KMS-11 (cell line): ENCODE results near the gene KRT27.

Experiments used
- H2AFZ ChIP-seq: fragments of 200-600 bp; sonication (generic); 2 replicates; pipeline ENCODE4 v1.6.1; 2016; ENCODE audit warnings: antibody characterized with exemption, mixed run types, low read depth
- H3K27ac ChIP-seq: fragments of 200-600 bp; sonication (generic); 2 replicates; pipeline ENCODE4 v1.6.1; 2016; ENCODE audit warnings: mild to moderate bottlenecking, mixed run types
- H3K27me3 ChIP-seq: fragments of 200-600 bp; sonication (generic); 2 replicates; pipeline ENCODE4 v1.6.1; 2017; ENCODE audit warnings: mild to moderate bottlenecking, low read depth, mixed run types, moderate library complexity; ENCODE audit not compliant: insufficient read depth
- H3K36me3 ChIP-seq: fragments of 200-600 bp; sonication (generic); 2 replicates; pipeline ENCODE4 v1.6.1; 2017; ENCODE audit warnings: mild to moderate bottlenecking, mixed run types; ENCODE audit not compliant: insufficient read depth
- H3K4me1 ChIP-seq: fragments of 200-600 bp; sonication (generic); 2 replicates; pipeline ENCODE4 v1.6.1; 2016; ENCODE audit warnings: mild to moderate bottlenecking, low read depth, mixed run types; ENCODE audit not compliant: poor library complexity, severe bottlenecking
- H3K4me2 ChIP-seq: fragments of 200-600 bp; sonication (generic); 2 replicates; pipeline ENCODE4 v1.7.0; 2016; ENCODE audit warnings: mild to moderate bottlenecking, mixed run types
- H3K4me3 ChIP-seq: fragments of 200-600 bp; sonication (generic); IDR thresholded peaks from 2 replicates; pipeline ENCODE4 v1.6.1; 2017; ENCODE audit warnings: low read depth, low read length, mixed read lengths; ENCODE audit not compliant: insufficient read depth
- H3K79me2 ChIP-seq: fragments of 200-600 bp; sonication (generic); 2 replicates; pipeline ENCODE4 v1.6.1; 2016; ENCODE audit warnings: low read depth, mixed run types; ENCODE audit not compliant: insufficient read depth
- H3K9ac ChIP-seq: fragments of 200-600 bp; sonication (generic); 2 replicates; pipeline ENCODE4 v1.6.1; 2016; ENCODE audit warnings: mild to moderate bottlenecking, mixed run types
- H4K20me1 ChIP-seq: fragments of 200-600 bp; sonication (generic); 2 replicates; pipeline ENCODE4 v1.6.1; 2016; ENCODE audit warnings: mild to moderate bottlenecking, mixed run types; ENCODE audit not compliant: insufficient read depth
- TF ChIP-seq, protein P1 (sequence below): fragments of 200-600 bp; sonication (generic); conservative IDR thresholded peaks from 2 replicates; pipeline ENCODE4 v1.6.1; 2017; ENCODE audit warnings: low read depth, mild to moderate bottlenecking, antibody characterized with exemption, low read length, moderate library complexity, mixed read lengths

Gene KRT27, protein sequence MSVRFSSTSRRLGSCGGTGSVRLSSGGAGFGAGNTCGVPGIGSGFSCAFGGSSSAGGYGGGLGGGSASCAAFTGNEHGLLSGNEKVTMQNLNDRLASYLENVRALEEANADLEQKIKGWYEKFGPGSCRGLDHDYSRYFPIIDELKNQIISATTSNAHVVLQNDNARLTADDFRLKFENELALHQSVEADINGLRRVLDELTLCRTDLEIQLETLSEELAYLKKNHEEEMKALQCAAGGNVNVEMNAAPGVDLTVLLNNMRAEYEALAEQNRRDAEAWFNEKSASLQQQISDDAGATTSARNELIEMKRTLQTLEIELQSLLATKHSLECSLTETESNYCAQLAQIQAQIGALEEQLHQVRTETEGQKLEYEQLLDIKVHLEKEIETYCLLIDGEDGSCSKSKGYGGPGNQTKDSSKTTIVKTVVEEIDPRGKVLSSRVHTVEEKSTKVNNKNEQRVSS

DNA sequence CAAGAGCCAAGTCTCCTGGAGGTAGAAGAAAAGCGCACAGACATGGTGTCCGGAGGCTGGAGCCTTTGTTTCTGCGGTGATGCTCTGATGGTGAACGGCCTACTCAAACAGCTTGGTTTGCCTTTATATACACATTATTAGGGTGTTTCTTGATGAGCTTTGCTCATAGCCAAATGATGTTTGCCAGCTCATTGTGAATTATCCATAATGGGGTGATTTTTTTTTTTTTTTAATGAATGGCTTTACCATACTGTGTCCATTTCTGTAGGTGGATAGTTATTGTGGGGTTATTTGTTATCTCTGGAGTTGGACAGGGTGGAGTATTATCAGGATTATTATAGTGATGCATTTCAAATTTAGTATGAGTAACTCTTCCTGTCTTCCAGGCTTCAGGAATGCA is at the start of gene KRT27:
KRT27 (minus strand) TSS at position 101 of the 400 bp plus-strand sequence; CDS start at position 44, 57 bp downstream.
- no peaks in the 10 kb centered on the region for H3K27me3 ChIP-seq
- no peak within 1 kb of the TSS for H3K27ac ChIP-seq
- H2AFZ ChIP-seq, result no peak within 1 kb of the TSS
- no peak within 1 kb of the TSS for H3K4me2 ChIP-seq
- H3K9ac ChIP-seq, result no peak within 1 kb of the TSS
- TF ChIP-seq, protein P1, sequence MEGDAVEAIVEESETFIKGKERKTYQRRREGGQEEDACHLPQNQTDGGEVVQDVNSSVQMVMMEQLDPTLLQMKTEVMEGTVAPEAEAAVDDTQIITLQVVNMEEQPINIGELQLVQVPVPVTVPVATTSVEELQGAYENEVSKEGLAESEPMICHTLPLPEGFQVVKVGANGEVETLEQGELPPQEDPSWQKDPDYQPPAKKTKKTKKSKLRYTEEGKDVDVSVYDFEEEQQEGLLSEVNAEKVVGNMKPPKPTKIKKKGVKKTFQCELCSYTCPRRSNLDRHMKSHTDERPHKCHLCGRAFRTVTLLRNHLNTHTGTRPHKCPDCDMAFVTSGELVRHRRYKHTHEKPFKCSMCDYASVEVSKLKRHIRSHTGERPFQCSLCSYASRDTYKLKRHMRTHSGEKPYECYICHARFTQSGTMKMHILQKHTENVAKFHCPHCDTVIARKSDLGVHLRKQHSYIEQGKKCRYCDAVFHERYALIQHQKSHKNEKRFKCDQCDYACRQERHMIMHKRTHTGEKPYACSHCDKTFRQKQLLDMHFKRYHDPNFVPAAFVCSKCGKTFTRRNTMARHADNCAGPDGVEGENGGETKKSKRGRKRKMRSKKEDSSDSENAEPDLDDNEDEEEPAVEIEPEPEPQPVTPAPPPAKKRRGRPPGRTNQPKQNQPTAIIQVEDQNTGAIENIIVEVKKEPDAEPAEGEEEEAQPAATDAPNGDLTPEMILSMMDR, result no peak
- no peak within 1 kb of the TSS for H3K4me3 ChIP-seq
- H4K20me1 ChIP-seq, result no peaks in the 10 kb centered on the region
- no peaks in the 10 kb centered on the region for H3K79me2 ChIP-seq
- no peaks in the 10 kb centered on the region for H3K4me1 ChIP-seq
- H3K36me3 ChIP-seq, result no peaks in the 10 kb centered on the region

DNA sequence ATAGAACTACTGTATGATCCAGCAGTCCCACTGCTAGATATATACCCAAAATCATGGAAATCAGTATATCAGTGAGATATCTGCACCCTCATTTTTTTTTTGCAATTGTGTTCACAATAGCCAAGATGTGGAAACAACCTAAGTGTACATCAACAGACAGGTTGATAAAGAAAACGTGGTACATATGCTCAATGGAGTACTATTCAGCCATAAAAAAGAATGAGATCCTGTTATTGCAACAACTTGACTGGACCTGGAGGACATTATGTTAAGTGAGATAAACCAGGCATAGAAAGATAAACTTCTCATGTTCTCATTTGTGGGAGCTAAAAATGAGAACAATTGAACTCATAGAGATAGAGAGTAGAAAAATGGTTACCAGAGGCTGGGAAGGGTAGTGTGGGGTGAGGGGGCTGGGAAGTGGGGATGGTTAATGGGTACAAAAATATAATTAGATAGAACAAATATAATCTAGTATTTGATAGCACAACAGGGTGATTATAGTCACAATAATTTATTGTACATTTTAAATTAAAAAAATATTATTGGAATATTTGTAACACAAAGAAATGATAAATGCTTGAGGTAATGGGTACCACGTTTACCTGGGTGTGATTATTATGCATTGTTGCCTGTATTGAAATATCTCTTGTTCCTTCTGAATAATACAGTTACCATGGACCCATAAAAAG is 47.9 kb upstream of the KRT27 start:
- Histone ChIP-seq H3K36me3 (no peaks in the 10 kb centered on the region), H3K4me3 (no peak overlapping the region), H3K27me3 (no peaks in the 10 kb centered on the region), H3K9ac (no peak overlapping the region), H3K4me2 (no peak overlapping the region), H3K27ac (no peak overlapping the region), H3K79me2 (no peaks in the 10 kb centered on the region), H4K20me1 (no peaks in the 10 kb centered on the region), H2AFZ (no peak overlapping the region), H3K4me1 (no peaks in the 10 kb centered on the region)
- TF ChIP-seq, protein P1, result no peak

DNA sequence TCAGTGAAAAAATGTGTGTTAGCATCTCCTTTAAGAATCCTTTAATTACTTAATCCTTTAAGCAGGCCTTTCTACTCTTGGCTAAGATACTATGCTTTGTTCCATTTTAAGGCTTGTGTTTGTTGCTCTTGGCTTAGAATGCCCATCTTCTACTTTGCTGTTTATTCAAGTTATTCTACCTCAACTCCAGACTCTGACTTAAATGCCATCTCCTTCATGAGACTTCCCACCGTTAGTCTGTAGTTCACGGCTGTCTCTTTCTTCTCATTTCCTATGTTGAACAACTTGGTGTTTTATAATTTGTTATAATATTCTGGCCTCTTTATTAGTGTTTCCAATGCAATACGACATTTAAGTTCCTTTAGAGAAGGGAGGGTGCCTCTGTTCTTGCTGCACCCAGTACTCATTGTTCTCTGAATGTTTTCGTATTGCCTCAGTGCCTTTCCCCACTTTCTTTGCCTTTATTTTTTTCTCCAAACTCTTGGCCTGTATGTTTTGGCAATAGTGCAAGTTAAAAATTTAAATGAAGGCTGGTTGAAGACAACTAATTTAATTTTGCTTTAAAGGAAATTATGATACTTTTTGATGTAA is 46.2 kb upstream of the KRT27 start:
- Histone ChIP-seq H4K20me1 (no peaks in the 10 kb centered on the region), H3K4me2 (no peak overlapping the region), H3K27ac (no peak overlapping the region), H3K27me3 (no peaks in the 10 kb centered on the region), H3K4me3 (no peak overlapping the region), H3K79me2 (no peaks in the 10 kb centered on the region), H3K36me3 (no peaks in the 10 kb centered on the region), H2AFZ (no peak overlapping the region), H3K4me1 (peaks cover 6% of the 10 kb centered on the region), H3K9ac (no peak overlapping the region)
- TF ChIP-seq, protein P1, result no peak

DNA sequence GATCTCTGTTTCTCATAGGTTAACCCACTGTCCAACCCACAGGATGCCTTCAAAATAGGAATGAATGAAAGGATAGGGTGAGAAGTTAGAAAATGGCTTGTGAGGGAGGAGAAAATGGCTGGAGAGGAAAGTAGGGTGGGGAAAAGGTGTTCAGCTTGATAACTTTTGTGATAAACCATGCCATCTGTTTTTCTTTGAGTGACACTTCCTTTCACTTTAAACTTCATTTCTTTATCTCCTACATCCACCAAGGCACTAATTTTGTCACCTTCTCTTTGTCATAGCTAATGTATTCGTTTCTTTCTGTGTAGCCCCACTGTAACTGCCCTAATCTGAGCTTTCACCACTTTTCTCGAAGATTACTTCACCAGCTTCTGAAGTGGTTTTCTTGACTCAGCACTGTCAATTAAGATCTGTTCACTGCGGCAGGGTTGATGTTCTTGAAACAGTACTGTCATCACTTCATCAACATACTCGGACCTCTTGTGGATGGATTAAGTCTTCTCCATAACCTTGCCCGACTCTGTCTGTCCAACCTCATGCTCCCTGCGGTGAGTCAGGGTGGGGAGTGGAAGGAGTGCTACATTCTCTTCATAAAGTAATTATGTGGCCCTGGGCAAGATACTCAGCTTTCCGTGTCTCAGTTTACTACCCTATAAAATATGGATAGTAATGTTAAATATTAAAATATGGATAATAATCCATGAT is 45.5 kb upstream of the KRT27 start:
- H3K36me3 ChIP-seq, result no peaks in the 10 kb centered on the region
- H4K20me1 ChIP-seq, result no peaks in the 10 kb centered on the region
- TF ChIP-seq, protein P1, result no peak
- H3K4me3 ChIP-seq, result no peak overlapping the region
- H3K4me2 ChIP-seq, result no peak overlapping the region
- H3K27me3 ChIP-seq, result no peaks in the 10 kb centered on the region
- H2AFZ ChIP-seq, result no peak overlapping the region
- no peak overlapping the region for H3K9ac ChIP-seq
- no peaks in the 10 kb centered on the region for H3K79me2 ChIP-seq
- no peak overlapping the region for H3K27ac ChIP-seq
- peaks cover 6% of the 10 kb centered on the region for H3K4me1 ChIP-seq
